SK-N-SH (cell line): ENCODE results near the gene FRY. TPM values are rescaled to one million over a fixed set of nuclear protein-coding genes. Genes with fewer than 3 reads are reported as not detected.

ENCODE experiments used
- CTCF ChIA-PET: fragments of 300-600, 350-600 bp; formaldehyde crosslinking; extraction: SDS; loops from one replicate; lab custom pipeline; 2021; lab: Yijun Ruan, JAX
- POLR2A ChIA-PET: fragments of 350-600 bp; sonication (Branson Sonifier 250); formaldehyde crosslinking; extraction: SDS; loops from one replicate; lab custom pipeline; 2020; ENCODE audit warnings: antibody characterized with exemption, inconsistent platforms; lab: Yijun Ruan, JAX
- DNase-seq: peaks from one replicate; pipeline ENCODE4 v3.0.0; 2012
- H2AFZ ChIP-seq: fragments of 200-600 bp; sonication (generic); 2 replicates; pipeline ENCODE4 v1.8.1; 2016; ENCODE audit warnings: antibody characterized with exemption, mild to moderate bottlenecking, low read depth
- H3F3A ChIP-seq: fragments of 200-600 bp; sonication (generic); replicated peaks from 2 replicates; pipeline ENCODE3; 2016; ENCODE audit warnings: antibody characterized with exemption, mild to moderate bottlenecking; ENCODE audit not compliant: insufficient read depth
- H3K27ac ChIP-seq, 2 experiments: fragments of 200-500 bp in 1 of 2; fragments of 200-600 bp in 1 of 2; sonication (Bioruptor generic) in 1 of 2; sonication (generic), shearing (Covaris generic) in 1 of 2; 2 replicates each; pipeline versions ENCODE4 v1.5.1 to v1.6.1; 2014 to 2016; ENCODE audit warnings: low read depth in 2 of 2, inconsistent platforms in 1 of 2, low read length in 1 of 2, mild to moderate bottlenecking in 1 of 2, mixed read lengths in 1 of 2
- H3K27me3 ChIP-seq: fragments of 200-600 bp; sonication (generic), shearing (Covaris generic); 2 replicates; pipeline ENCODE4 v1.6.1; 2016; ENCODE audit warnings: mixed run types; ENCODE audit not compliant: insufficient read depth
- H3K36me3 ChIP-seq, 2 experiments: fragments of 200-500 bp in 1 of 2; fragments of 200-600 bp in 1 of 2; sonication (Bioruptor generic) in 1 of 2; sonication (generic) in 1 of 2; replicated peaks in 1 of 2; 2 replicates each; pipeline versions ENCODE3 to v1.5.1; 2014 to 2016; ENCODE audit warnings: low read length in 1 of 2, mild to moderate bottlenecking in 1 of 2; ENCODE audit not compliant: insufficient read depth in 2 of 2, control insufficient read depth in 1 of 2
- H3K4me1 ChIP-seq, 2 experiments: fragments of 200-500 bp in 1 of 2; fragments of 200-600 bp in 1 of 2; sonication (Bioruptor generic) in 1 of 2; sonication (generic), shearing (Covaris generic) in 1 of 2; 2 replicates each; pipeline versions ENCODE4 v1.5.1 to v1.6.1; 2014 to 2016; ENCODE audit warnings: low read depth in 1 of 2, low read length in 1 of 2, mixed run types in 1 of 2; ENCODE audit not compliant: insufficient read depth in 2 of 2, control insufficient read depth in 1 of 2
- H3K4me2 ChIP-seq: fragments of 200-600 bp; sonication (generic), shearing (Covaris generic); 2 replicates; pipeline ENCODE4 v1.6.1; 2017; ENCODE audit warnings: mixed run types
- H3K4me3 ChIP-seq, 2 experiments: fragments of 200-500 bp in 1 of 2; fragments of 200-600 bp in 1 of 2; sonication (Bioruptor generic) in 1 of 2; sonication (generic), shearing (Covaris generic) in 1 of 2; 2 replicates each; pipeline versions ENCODE4 v1.5.1 to v1.8.1; 2014 to 2016; ENCODE audit warnings: low read depth in 2 of 2, inconsistent platforms in 1 of 2, low read length in 1 of 2, mild to moderate bottlenecking in 1 of 2, mixed read lengths in 1 of 2, moderate library complexity in 1 of 2
- H3K79me2 ChIP-seq: fragments of 200-600 bp; sonication (generic); 2 replicates; pipeline ENCODE4 v1.8.1; 2017; ENCODE audit warnings: mild to moderate bottlenecking; ENCODE audit not compliant: insufficient read depth
- H3K9ac ChIP-seq: fragments of 200-600 bp; sonication (generic); 2 replicates; pipeline ENCODE4 v1.6.1; 2017; ENCODE audit warnings: mixed run types
- H3K9me2 ChIP-seq: fragments of 200-600 bp; sonication (generic); 2 replicates; pipeline ENCODE4 v1.6.1; 2017; ENCODE audit warnings: mixed run types
- H3K9me3 ChIP-seq: fragments of 200-600 bp; sonication (generic); 2 replicates; pipeline ENCODE4 v1.6.1; 2017; ENCODE audit warnings: mixed run types, mild to moderate bottlenecking, moderate library complexity
- H4K20me1 ChIP-seq: fragments of 200-600 bp; sonication (generic); 2 replicates; pipeline ENCODE4 v1.6.1; 2017; ENCODE audit warnings: mild to moderate bottlenecking, mixed run types; ENCODE audit not compliant: insufficient read depth
- CHD2 ChIP-seq: fragments of 150-350 bp; IDR thresholded peaks from 2 replicates; pipeline ENCODE4 v1.6.1; 2018; ENCODE audit warnings: low read length; ENCODE audit not compliant: partially characterized antibody
- CTCF ChIP-seq: fragments of 200-600 bp; sonication (generic); IDR thresholded peaks from 2 replicates; pipeline ENCODE4 v1.6.1; 2017; ENCODE audit warnings: antibody characterized with exemption, mild to moderate bottlenecking, moderate library complexity
- ELF1 ChIP-seq: IDR thresholded peaks from 2 replicates; pipeline ENCODE4 v1.4.0; 2012
- EP300 ChIP-seq, 2 experiments: IDR thresholded peaks; 2 replicates each; pipeline versions ENCODE4 v1.4.0 to v1.6.1; 2012; ENCODE audit warnings: borderline replicate concordance in 1 of 2, low read depth in 1 of 2, low read length in 1 of 2
- EZH2phosphoT487 ChIP-seq: fragments of 200-600 bp; sonication (generic); IDR thresholded peaks from 2 replicates; pipeline ENCODE4 v1.6.1; 2017; ENCODE audit warnings: low read depth, mixed run types, mild to moderate bottlenecking, antibody characterized with exemption, moderate library complexity, borderline replicate concordance
- FOSL2 ChIP-seq: IDR thresholded peaks from 2 replicates; pipeline ENCODE4 v1.4.0; 2012; ENCODE audit warnings: low read depth, mild to moderate bottlenecking, moderate library complexity, borderline replicate concordance
- FOXJ3 ChIP-seq: sonication (generic); formaldehyde crosslinking; IDR thresholded peaks from 2 replicates; pipeline ENCODE4 v1.5.1; 2020; ENCODE audit warnings: mild to moderate bottlenecking, missing genetic modification reagents
- GABPA ChIP-seq: IDR thresholded peaks from 2 replicates; pipeline ENCODE4 v1.4.0; 2012; ENCODE audit warnings: low read depth, mild to moderate bottlenecking
- GATA2 ChIP-seq: sonication (generic); formaldehyde crosslinking; IDR thresholded peaks from 2 replicates; pipeline ENCODE4 v1.5.0; 2020; ENCODE audit warnings: mild to moderate bottlenecking, missing genetic modification reagents
- IRF3 ChIP-seq: fragments of 150-350 bp; IDR thresholded peaks from 2 replicates; pipeline ENCODE4 v1.6.1; 2016; ENCODE audit warnings: mild to moderate bottlenecking, low read depth, low read length
- MEF2A ChIP-seq: IDR thresholded peaks from 2 replicates; pipeline ENCODE4 v1.4.0; 2012; ENCODE audit warnings: low read depth, borderline replicate concordance
- MXI1 ChIP-seq: IDR thresholded peaks from 2 replicates; pipeline ENCODE4 v1.6.1; 2012; ENCODE audit warnings: mild to moderate bottlenecking, low read depth, low read length, improper control_type of control experiment
- NRF1 ChIP-seq: IDR thresholded peaks from 2 replicates; pipeline ENCODE4 v1.6.1; 2012; ENCODE audit warnings: low read depth, mild to moderate bottlenecking, low read length
- PBX3 ChIP-seq: IDR thresholded peaks from 2 replicates; pipeline ENCODE4; 2012
- RAD21 ChIP-seq: IDR thresholded peaks from 2 replicates; pipeline ENCODE4 v1.6.1; 2012; ENCODE audit warnings: mild to moderate bottlenecking, low read length
- RCOR1 ChIP-seq: fragments of 150-350 bp; IDR thresholded peaks from 2 replicates; pipeline ENCODE4 v1.6.1; 2017; ENCODE audit warnings: antibody characterized with exemption, low read length
- REST ChIP-seq: IDR thresholded peaks from 2 replicates; pipeline ENCODE4 v1.6.1; 2012; ENCODE audit warnings: mild to moderate bottlenecking, low read depth, low read length, moderate library complexity
- RXRA ChIP-seq: IDR thresholded peaks from 2 replicates; pipeline ENCODE4 v1.4.0; 2012; ENCODE audit warnings: low read depth, mild to moderate bottlenecking, borderline replicate concordance
- SIN3A ChIP-seq: IDR thresholded peaks from 2 replicates; pipeline ENCODE4 v1.6.1; 2012; ENCODE audit warnings: low read depth, mild to moderate bottlenecking, low read length, moderate library complexity, borderline replicate concordance
- SMC3 ChIP-seq: IDR thresholded peaks from 2 replicates; pipeline ENCODE4 v1.6.1; 2012; ENCODE audit warnings: low read depth, low read length, improper control_type of control experiment
- TAF1 ChIP-seq: IDR thresholded peaks from 2 replicates; pipeline ENCODE4 v1.6.1; 2012; ENCODE audit warnings: low read depth, mild to moderate bottlenecking, low read length, moderate library complexity, borderline replicate concordance
- TEAD4 ChIP-seq: IDR thresholded peaks from 2 replicates; pipeline ENCODE4 v1.4.0; 2012; ENCODE audit warnings: mild to moderate bottlenecking, borderline replicate concordance; ENCODE audit not compliant: insufficient read depth
- USF2 ChIP-seq: fragments of 150-350 bp; IDR thresholded peaks from 2 replicates; pipeline ENCODE4 v1.6.1; 2017; ENCODE audit warnings: antibody characterized with exemption, low read length, low read depth, borderline replicate concordance
- YY1 ChIP-seq: IDR thresholded peaks from 2 replicates; pipeline ENCODE4 v1.4.0; 2012; ENCODE audit warnings: low read depth, mild to moderate bottlenecking
- WGBS: methylation state at CpG from one replicate; pipeline ENCODE4 v1.1.6; 2017; ENCODE audit warnings: low lambda C conversion rate; 5-methylcytosine and 5-hydroxymethylcytosine counted together
- polyA plus RNA-seq, 3 experiments: library from polyadenylated mRNA; depleted of rRNA; stranded (reverse); fragments of >200 nt; gene quantifications; 2 replicates each; pipeline ENCODE4 v1.2.3, GENCODE V29; 2012

Gene FRY
- polyA plus RNA-seq, 1 of the 3 experiments (the other 2 are of a cell fraction) = 1.4 TPM

GRCh38 chr13:32164622-32165268, 133.2 kb downstream of the FRY start:
- Histone ChIP-seq H4K20me1 (no peaks in the 10 kb centered on the region), H3K4me2 (no peak overlapping the region), H3K27me3 (no peaks in the 10 kb centered on the region), H2AFZ (peak overlapping the region; percentile 85; the same call in 1 of the 2 replicates), H3K9me3 (no peaks in the 10 kb centered on the region), H3K27ac (no peak overlapping the region; a peak in 1 of 4 replicates), H3F3A (no peaks in the 10 kb centered on the region), H3K9ac (no peak overlapping the region), H3K4me3 (no peak overlapping the region; a peak in 1 of 4 replicates), H3K4me1 (peaks cover 0 to 7% of the 10 kb centered on the region in 2 experiments; a peak in 2 of 4 replicates), H3K79me2 (no peaks in the 10 kb centered on the region), H3K9me2 (no peaks in the 10 kb centered on the region), H3K36me3 (no peaks in the 10 kb centered on the region)
- peak; percentile 46 for DNase-seq
- ChIA-PET POLR2A (no interaction called here), CTCF (interaction anchor here (0.6 to 3.6 kb wide), 28 partner anchors 8 to 416 kb away, joined by 3 to 21 read pairs (median 3); partner anchors contain the start of genes BRCA2, FRY, N4BP2L2 and ZAR1L)
- 33% methylated on average over 4 of the region's 4 CpGs for WGBS
- TF ChIP-seq YY1 = peak; percentile 82
- TF ChIP-seq SMC3 = peak; percentile 58
- TF ChIP-seq FOSL2 = no peak
- TF ChIP-seq REST = no peak
- peak; percentile 76 for TF ChIP-seq CTCF
- TF ChIP-seq GATA2 (CRISPR knock-in tag) = no peak
- no peak for TF ChIP-seq NRF1
- TF ChIP-seq PBX3 = no peak
- peak; percentile 55; the same call in 1 of the 2 replicates for TF ChIP-seq ELF1
- peak; percentile 60 for TF ChIP-seq RAD21
- no peak for TF ChIP-seq RCOR1
- no peak for TF ChIP-seq RXRA
- no peak for TF ChIP-seq TEAD4
- no peak for TF ChIP-seq CHD2
- TF ChIP-seq EP300 (IDR thresholded peaks at IDR 0.05; ENCODE audit: borderline replicate concordance in 1 of 2, low read depth in 1 of 2, low read length in 1 of 2) = no peak
- TF ChIP-seq SIN3A = no peak
- no peak for TF ChIP-seq FOXJ3 (CRISPR knock-in tag)
- no peak for TF ChIP-seq GABPA
- TF ChIP-seq MEF2A = no peak
- TF ChIP-seq USF2 = no peak
- TF ChIP-seq IRF3 = no peak
- no peak for TF ChIP-seq TAF1
- TF ChIP-seq MXI1 = no peak
- TF ChIP-seq EZH2phosphoT487 = no peak
